GM12892 (cell line): ENCODE data around the gene HHAT.
A peak's percentile ranks its signal among the peaks of the same experiment; 100 is the strongest.
"Not testable (repeated sequence)": the region's sequence is repeated elsewhere in the genome, so short reads cannot be mapped to it uniquely, and the experiment has no call there.

Experiments used
- DNase-seq: peaks from one replicate; pipeline ENCODE4 v3.0.0; 2011; ENCODE audit not compliant: insufficient read length
- FAIRE-seq: peaks from 2 replicates; lab custom pipeline; 2011; peaks lifted over from hg19 to GRCh38; lab: Jason Lieb, UNC
- POLR2A ChIP-seq: IDR thresholded peaks from 2 replicates; pipeline ENCODE4 v1.6.1; 2011; ENCODE audit warnings: low read depth, low read length, control low read depth
- POLR2AphosphoS5 ChIP-seq: IDR thresholded peaks from 2 replicates; pipeline ENCODE4 v1.6.1; 2011; ENCODE audit warnings: low read depth, low read length, control low read depth
- TAF1 ChIP-seq: IDR thresholded peaks from 2 replicates; pipeline ENCODE4 v1.6.1; 2011; ENCODE audit warnings: low read depth, mild to moderate bottlenecking, control low read depth, low read length, borderline replicate concordance

The HHAT gene

DNA sequence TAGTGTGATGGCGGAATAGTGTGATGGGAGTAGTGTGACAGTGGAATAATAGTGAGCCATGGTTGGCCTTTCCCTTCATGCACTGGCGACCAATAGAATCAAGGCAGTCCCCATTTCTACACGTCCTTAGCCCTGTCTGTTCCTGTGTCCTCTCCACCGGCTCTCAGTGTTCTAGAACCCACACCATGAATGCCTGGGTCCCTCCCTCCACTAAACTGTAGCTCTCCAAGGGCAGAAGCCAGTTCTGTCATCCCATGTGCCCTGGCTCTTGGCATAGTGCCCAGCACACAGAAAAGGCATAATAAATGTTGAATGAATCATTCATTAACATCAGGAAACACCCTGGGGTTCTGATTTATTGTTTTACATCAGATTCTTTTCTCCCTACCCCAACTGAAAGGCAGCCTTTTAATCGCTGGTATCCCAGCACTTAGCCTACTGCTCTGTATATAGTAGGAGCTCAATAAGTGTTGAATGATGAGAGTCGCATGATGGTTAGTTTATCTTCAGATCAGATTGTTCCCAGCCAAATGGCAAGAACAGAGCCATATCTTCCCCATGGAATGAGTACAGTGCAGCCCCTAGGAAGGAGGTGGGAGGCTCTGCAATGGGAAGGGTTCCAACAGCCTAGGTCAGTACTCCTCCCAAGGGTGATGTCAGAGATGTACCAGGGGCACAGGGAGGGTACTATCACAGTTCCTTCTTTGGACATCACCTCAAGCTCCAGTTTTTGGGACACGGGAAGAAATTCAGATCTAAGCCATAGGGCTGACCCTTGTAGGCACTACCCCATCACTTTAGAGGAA is 325.7 kb downstream of the HHAT start:
- FAIRE-seq = no peak
- no peak for DNase-seq
- TF ChIP-seq POLR2AphosphoS5 = no peak
- TF ChIP-seq POLR2A = no peak
- no peak for TF ChIP-seq TAF1

DNA sequence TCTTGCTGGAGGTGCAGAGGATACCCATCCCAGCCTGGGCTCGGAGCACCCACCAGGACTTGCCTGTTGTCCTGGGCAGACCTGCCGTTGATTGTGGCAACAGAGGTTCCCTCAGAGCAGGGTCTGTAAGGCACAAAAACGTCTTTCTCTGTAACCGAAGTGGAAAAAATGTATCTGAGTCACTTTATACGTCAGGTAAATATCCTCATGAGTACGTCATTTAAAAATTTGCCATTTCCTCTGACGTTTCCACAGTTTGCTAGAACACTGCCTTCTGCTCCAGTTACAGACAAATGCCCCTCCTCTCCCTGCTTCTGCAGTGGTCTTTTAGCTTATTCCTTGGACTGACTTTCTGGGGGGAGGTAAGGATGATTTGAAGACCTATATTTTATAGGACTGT is 326.8 kb downstream of the HHAT start:
- DNase-seq = no peak
- TF ChIP-seq POLR2A (no peak), POLR2AphosphoS5 (no peak), TAF1 (no peak)
- FAIRE-seq = no peak

- FAIRE-seq (no peak), DNase-seq (no peak)
Measured at GRCh38 chr1:210657806-210658205, 329.1 kb downstream of the HHAT start.

DNA sequence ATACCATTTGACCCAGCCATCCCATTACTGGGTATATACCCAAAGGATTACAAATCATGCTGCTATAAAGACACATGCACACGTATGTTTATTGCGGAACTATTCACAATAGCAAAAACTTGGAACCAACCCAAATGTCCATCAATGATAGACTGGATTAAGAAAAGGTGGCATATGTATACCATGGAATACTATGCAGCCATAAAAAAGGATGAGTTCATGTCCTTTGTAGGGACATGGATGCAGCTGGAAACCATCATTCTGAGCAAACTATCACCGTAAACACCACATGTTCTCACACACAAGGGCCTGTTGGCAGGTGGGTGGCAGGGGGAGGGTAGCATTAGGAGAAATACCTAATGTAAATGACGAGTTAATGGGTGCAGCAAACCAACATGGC is 332.8 kb downstream of the HHAT start:
- FAIRE-seq, DNase-seq: not testable (repeated sequence)

More at GRCh38 chr1:210657806-210658205, 329.1 kb downstream of the HHAT start:
- TF ChIP-seq POLR2A = no peak
- no peak for TF ChIP-seq POLR2AphosphoS5
- no peak for TF ChIP-seq TAF1

DNA sequence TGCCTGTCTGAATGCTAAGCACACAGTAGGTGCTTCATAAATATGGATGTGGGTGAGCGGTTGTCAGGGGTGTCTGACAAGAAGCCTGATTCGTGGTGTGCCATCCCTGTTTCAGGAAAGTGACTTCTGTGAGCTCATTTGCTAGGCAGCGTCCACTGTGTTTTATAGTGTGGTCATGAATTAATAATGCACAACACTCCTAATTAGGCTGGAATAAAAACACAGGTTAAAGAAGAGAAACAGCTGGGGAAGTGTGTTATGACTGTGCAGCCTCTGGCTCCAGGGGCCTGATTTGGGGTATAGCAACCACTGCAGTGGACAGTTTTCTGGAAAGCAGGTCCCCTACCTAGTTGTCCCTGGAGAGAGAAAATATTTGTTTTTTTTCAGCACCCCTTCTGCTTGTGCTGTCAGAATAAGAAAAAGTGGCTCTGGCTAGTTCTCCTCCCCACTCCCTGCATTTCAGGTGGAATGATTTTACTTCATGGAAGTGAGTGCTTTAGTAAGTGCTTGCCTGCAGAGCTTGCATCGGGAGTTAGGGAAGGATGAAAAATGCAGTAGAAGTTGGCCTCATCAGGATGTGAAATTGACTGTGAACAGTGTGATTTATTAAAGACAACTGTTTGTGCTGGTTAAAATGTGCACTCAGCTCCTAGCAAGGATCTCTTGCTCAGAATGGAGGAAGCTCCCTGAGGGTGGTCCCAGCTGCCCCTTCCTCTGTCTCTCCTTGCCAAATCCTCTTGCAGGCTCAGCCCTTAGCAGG is 333.8 kb downstream of the HHAT start:
- no peak for DNase-seq
- TF ChIP-seq POLR2AphosphoS5 (no peak), POLR2A (no peak), TAF1 (no peak)
- FAIRE-seq = no peak

DNA sequence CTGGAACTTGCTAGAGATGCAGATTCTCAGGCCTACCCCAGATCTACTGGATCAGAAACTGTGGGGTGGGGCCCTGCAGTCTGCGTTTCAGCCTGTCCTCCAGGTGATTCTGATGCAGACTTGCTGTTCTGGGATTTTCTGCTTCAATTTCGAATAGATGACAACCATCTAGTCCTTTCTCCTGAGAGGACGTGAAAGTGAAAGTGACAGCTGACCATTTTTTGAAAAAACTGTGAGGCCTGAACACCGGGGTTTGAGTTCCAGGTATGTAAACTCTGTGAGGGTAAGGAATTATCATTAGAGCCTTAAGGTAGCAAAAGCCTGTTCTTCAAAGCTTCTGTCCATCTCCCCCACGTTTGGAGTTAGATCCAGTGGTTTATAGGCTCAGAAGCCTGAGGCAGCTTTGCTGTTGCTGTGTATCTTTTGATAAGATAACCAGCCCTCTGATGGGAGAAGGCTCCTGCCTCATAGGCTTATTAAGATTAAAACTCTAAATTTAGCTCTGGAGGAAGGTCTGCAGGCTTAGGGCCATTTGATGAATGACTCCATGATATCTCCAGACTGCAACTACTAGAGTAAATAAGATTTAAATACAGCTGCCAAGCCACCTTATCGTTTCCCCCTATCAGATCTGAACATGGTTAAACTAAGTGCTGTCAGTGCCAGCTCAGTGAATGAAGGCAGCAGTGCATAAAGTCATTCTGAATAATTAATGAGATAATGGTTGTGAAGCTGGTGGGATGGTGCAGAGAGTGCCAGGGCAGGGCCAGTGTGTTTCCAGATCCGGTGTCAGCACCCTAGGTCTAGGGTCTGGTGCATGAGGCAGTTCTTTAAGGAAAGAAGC is 335.2 kb downstream of the HHAT start:
- FAIRE-seq (no peak), DNase-seq (no peak)
- no peak for TF ChIP-seq TAF1
- no peak for TF ChIP-seq POLR2AphosphoS5
- no peak for TF ChIP-seq POLR2A

- no peak for FAIRE-seq
- TF ChIP-seq TAF1 (no peak), POLR2AphosphoS5 (no peak), POLR2A (no peak)
- DNase-seq = no peak
Measured at GRCh38 chr1:210669951-210670350, 341.2 kb downstream of the HHAT start.

DNA sequence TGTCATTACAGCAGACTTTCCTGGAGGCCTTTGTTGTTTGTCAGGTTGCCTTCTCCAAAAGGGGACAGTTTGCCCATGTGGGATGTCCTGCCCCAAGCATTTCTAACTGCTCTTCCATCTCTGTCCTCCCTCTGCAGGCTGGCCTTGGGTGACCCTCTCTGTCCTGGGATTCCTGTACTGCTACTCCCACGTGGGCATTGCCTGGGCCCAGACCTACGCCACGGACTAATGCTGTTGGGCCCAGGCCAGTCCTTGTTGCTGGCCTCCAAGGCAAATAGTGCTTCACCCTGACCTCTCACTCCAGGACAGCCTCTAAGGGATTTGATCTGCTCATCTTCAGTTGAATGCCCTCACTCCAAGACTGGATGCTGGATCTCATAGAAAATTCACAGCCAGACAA is 345.4 kb downstream of the HHAT start:
- no peak for FAIRE-seq
- DNase-seq = no peak
- TF ChIP-seq POLR2A (no peak), POLR2AphosphoS5 (no peak), TAF1 (no peak)

DNA sequence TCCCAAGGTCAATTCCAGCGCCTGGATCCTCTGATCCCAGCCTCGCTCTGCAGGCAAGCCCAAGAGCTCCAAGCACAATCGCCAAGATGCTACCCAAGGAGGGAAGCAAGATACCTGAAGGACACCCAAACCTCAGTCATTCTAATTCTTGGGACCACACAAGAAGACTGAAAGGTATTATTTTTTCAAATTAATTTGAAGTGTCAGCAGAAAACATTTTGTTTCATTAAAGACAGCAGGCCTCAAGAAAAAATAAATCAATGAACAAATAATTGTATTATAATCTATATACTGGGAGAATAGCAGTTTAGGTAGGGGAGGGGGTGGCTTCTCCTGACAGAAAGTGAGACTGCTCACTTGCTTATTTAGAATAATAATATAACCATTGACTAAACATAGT is 347.8 kb downstream of the HHAT start:
- TF ChIP-seq POLR2AphosphoS5 = no peak
- no peak for TF ChIP-seq POLR2A
- no peak for TF ChIP-seq TAF1
- FAIRE-seq = no peak
- no peak for DNase-seq

DNA sequence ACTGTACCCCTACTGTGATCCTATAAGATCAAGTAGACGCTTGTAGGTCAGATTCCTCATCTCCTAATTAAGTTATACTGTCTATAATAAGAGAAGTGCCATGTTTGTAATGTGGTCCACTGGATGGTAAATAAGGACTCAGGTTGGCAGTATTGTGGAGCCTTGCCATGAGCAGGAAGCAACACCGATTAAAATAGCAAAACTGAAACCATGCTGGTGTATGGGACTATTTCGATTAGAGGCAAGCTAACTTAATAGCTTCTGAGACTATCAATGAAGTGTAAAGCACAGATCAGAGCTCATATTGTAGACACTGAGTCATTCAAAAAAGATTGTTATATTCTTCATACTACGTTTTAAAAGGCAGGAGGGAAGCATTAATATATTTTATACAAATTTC is 348.8 kb downstream of the HHAT start:
- DNase-seq (no peak), FAIRE-seq (peak; percentile 14)
- no peak for TF ChIP-seq POLR2AphosphoS5

DNA sequence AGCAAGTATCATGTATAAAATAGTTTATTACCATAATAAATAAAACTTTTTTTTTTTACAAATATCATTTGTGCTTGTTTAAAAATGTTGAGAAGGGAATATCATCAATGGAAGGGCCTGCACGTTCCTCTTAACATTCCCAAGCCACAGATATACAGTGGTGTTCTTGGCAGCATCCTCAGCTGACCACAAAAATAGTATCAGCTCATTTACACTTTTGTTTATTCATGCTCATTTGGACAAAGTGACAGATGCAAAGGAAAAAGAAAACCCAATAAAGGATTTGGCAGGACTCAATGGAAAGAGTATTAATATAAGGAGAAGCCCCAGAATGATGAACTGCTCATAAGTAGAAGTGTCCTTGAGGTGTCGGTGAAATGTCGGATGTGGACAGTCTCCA is 349.6 kb downstream of the HHAT start:
- DNase-seq = no peak
- TF ChIP-seq POLR2A = no peak
- TF ChIP-seq TAF1 = no peak
- no peak for TF ChIP-seq POLR2AphosphoS5
- FAIRE-seq = no peak
